ENCODE measurements around the gene ETF1.

ETF1 gene

GRCh38 chr5:138542956-138543729, at the start of gene ETF1:
Gene ETF1 (minus strand): TSS chr5:138543236. CDS start chr5:138542918, 318 bp downstream.
- DNase-seq = peak; percentile 99

- no peak for DNase-seq
These were observed 45.2 kb upstream of the ETF1 start for GRCh38 chr5:138588013-138588788.

- DNase-seq = no peak
These were observed 42.1 kb upstream of the ETF1 start for GRCh38 chr5:138585157-138585556.

GRCh38 chr5:138583984-138584637, 41.1 kb upstream of the ETF1 start:
- no peak for DNase-seq

GRCh38 chr5:138582959-138583358, 39.9 kb upstream of the ETF1 start:
- DNase-seq = no peak

- DNase-seq = no peak
These were observed 37.7 kb upstream of the ETF1 start for GRCh38 chr5:138580777-138581176.

- DNase-seq = no peak
These were observed 37.0 kb upstream of the ETF1 start for GRCh38 chr5:138580001-138580400.

GRCh38 chr5:138579517-138579863, 36.5 kb upstream of the ETF1 start:
- DNase-seq = no peak

GRCh38 chr5:138577452-138577851, 34.4 kb upstream of the ETF1 start:
- DNase-seq = no peak

- peak; percentile 96 for DNase-seq
These were observed 32.4 kb upstream of the ETF1 start, which contains the start of gene HSPA9 for GRCh38 chr5:138575194-138576015. Gene HSPA9 (minus strand): TSS chr5:138575401. CDS start chr5:138575318, 83 bp downstream.

GRCh38 chr5:138574744-138575193, 31.7 kb upstream of the ETF1 start:
- no peak for DNase-seq

- DNase-seq = no peak
These were observed 31.1 kb upstream of the ETF1 start for GRCh38 chr5:138573949-138574670.

GRCh38 chr5:138573223-138573622, 30.2 kb upstream of the ETF1 start:
- no peak for DNase-seq

- no peak for DNase-seq
These were observed 27.8 kb upstream of the ETF1 start for GRCh38 chr5:138570871-138571270.

- no peak for DNase-seq
These were observed 26.7 kb upstream of the ETF1 start for GRCh38 chr5:138569782-138570181.

- no peak for DNase-seq
These were observed 25.2 kb upstream of the ETF1 start for GRCh38 chr5:138568061-138568824.

GRCh38 chr5:138566792-138567191, 23.8 kb upstream of the ETF1 start:
- DNase-seq = no peak

- peak; percentile 56 for DNase-seq
These were observed 22.2 kb upstream of the ETF1 start for GRCh38 chr5:138565100-138565821.

- no peak for DNase-seq
These were observed 21.2 kb upstream of the ETF1 start for GRCh38 chr5:138564242-138564641.

GRCh38 chr5:138563340-138564118, 20.5 kb upstream of the ETF1 start:
- DNase-seq = no peak
